ENCODE results near the gene GBX1. TPM values are rescaled to one million over a fixed set of nuclear protein-coding genes. Genes with fewer than 3 reads are reported as not detected.

The GBX1 gene
- total RNA-seq, 1 donor from 2014 or later: not detected

GRCh38 chr7:151114151-151115090, 53.1 kb downstream of the GBX1 start:
- no peak for DNase-seq (ENCODE audit: low read depth)

GRCh38 chr7:151113344-151114150, 53.9 kb downstream of the GBX1 start:
- peak; percentile 74 for DNase-seq (ENCODE audit: low read depth)

GRCh38 chr7:151110941-151111645, 56.4 kb downstream of the GBX1 start:
- DNase-seq (ENCODE audit: low read depth): peak; percentile 40

- no peak for DNase-seq (ENCODE audit: low read depth)
Observed at GRCh38 chr7:151110236-151110940, 57.1 kb downstream of the GBX1 start.

GRCh38 chr7:151109094-151110048, 58.1 kb downstream of the GBX1 start:
- no peak for DNase-seq (ENCODE audit: low read depth)

- DNase-seq (ENCODE audit: low read depth): no peak
Observed at GRCh38 chr7:151107882-151108281, 59.6 kb downstream of the GBX1 start.

GRCh38 chr7:151104411-151105235, 62.9 kb downstream of the GBX1 start:
- no peak for DNase-seq (ENCODE audit: low read depth)

- no peak for DNase-seq (ENCODE audit: low read depth)
Observed at GRCh38 chr7:151103973-151104372, 63.5 kb downstream of the GBX1 start.

- no peak for DNase-seq (ENCODE audit: low read depth)
Observed at GRCh38 chr7:151102991-151103390, 64.5 kb downstream of the GBX1 start.

- no peak for DNase-seq (ENCODE audit: low read depth)
Observed at GRCh38 chr7:151101621-151102396, 65.7 kb downstream of the GBX1 start.

GRCh38 chr7:151100921-151101320, 66.6 kb downstream of the GBX1 start:
- DNase-seq (ENCODE audit: low read depth): no peak

GRCh38 chr7:151099486-151100211, 67.8 kb downstream of the GBX1 start:
- no peak for DNase-seq (ENCODE audit: low read depth)

Other genes starting within 250 kb of the GBX1 start
- 1.2 and 2.3 TPM in 2 replicates for gene KCNH2, start 189.4 kb downstream of the GBX1 start, total RNA-seq
- 0.15 and 0.35 TPM in 2 replicates for gene NOS3, start 176.7 kb downstream of the GBX1 start, total RNA-seq
- gene ATG9B, start 143.2 kb downstream of the GBX1 start, total RNA-seq: 0.10 TPM in 1 of 2 replicates, not detected in the other
- gene ABCB8, start 139.2 kb downstream of the GBX1 start, total RNA-seq: 31.0 and 43.4 TPM in 2 replicates
- gene ASIC3, start 119.2 kb downstream of the GBX1 start, total RNA-seq: 0.15 TPM in 1 of 2 replicates, not detected in the other
- 14.8 and 16.8 TPM in 2 replicates for gene CDK5, start 109.8 kb downstream of the GBX1 start, total RNA-seq
- gene SLC4A2, start 108.1 kb downstream of the GBX1 start, total RNA-seq: 92.4 and 137 TPM in 2 replicates
- 59.3 and 63.7 TPM in 2 replicates for gene FASTK, start 86.9 kb downstream of the GBX1 start, total RNA-seq
- 34.9 and 41.5 TPM in 2 replicates for gene TMUB1, start 84.2 kb downstream of the GBX1 start, total RNA-seq
- gene AGAP3, start 81.2 kb downstream of the GBX1 start, total RNA-seq: 36.3 and 41.2 TPM in 2 replicates
- gene ASB10, start 19.6 kb upstream of the GBX1 start, total RNA-seq: not detected in 2 replicates
- not detected in 2 replicates for gene H2BK1, start 42.8 kb upstream of the GBX1 start, total RNA-seq
- 80.6 and 82.7 TPM in 2 replicates for gene ABCF2, start 59.5 kb upstream of the GBX1 start, total RNA-seq
- 49.1 and 65.9 TPM in 2 replicates for gene CHPF2, start 64.8 kb upstream of the GBX1 start, total RNA-seq
- gene SMARCD3, start 81.0 kb upstream of the GBX1 start, total RNA-seq: 3.8 and 15.0 TPM in 2 replicates
- gene NUB1, start 174.1 kb upstream of the GBX1 start, total RNA-seq: 50.4 and 53.6 TPM in 2 replicates
- 1.5 TPM in 1 of 2 replicates, not detected in the other for gene WDR86, start 242.3 kb upstream of the GBX1 start, total RNA-seq